HEK293 (cell line): ENCODE data around the gene FUT8.

Experiments used
- CTCF ChIA-PET: fragments of 350-600 bp; formaldehyde crosslinking; extraction: SDS; loops from one replicate; lab custom pipeline; 2021; ENCODE audit warnings: antibody characterized with exemption; lab: Yijun Ruan, JAX
- POLR2A ChIA-PET: fragments of 300-600 bp; formaldehyde crosslinking; extraction: SDS; loops from one replicate; lab custom pipeline; 2020; ENCODE audit warnings: antibody characterized with exemption, inconsistent platforms; lab: Yijun Ruan, JAX
- H3K27ac ChIP-seq: fragments of 200-500 bp; sonication (Bioruptor generic); 2 replicates; pipeline ENCODE4 v1.5.1; 2014; ENCODE audit warnings: low read depth, low read length, control low read depth, inconsistent platforms; ENCODE audit errors: extremely low read depth
- H3K36me3 ChIP-seq, 2 experiments: fragments of 200-500 bp in 1 of 2; sonication (Bioruptor generic) in 1 of 2; 1 replicate in 1 of 2; 2 replicates in 1 of 2; pipeline ENCODE4 v1.5.1; 2014 to 2017; ENCODE audit warnings: inconsistent platforms in 2 of 2, low read length in 2 of 2; ENCODE audit not compliant: control insufficient read depth in 2 of 2, insufficient read depth in 1 of 2
- H3K4me1 ChIP-seq: fragments of 200-500 bp; sonication (Bioruptor generic); 2 replicates; pipeline ENCODE4 v1.5.1; 2014; ENCODE audit warnings: mild to moderate bottlenecking, low read length, inconsistent platforms; ENCODE audit not compliant: control insufficient read depth, insufficient read depth
- H3K4me3 ChIP-seq: 2 replicates; pipeline ENCODE4 v1.5.1; 2011; ENCODE audit warnings: low read depth, mild to moderate bottlenecking, control low read depth, low read length, moderate library complexity
- H3K9me3 ChIP-seq: fragments of 200-500 bp; sonication (Bioruptor generic); 2 replicates; pipeline ENCODE4 v1.5.1; 2014; ENCODE audit warnings: low read depth, low read length, inconsistent platforms; ENCODE audit not compliant: control insufficient read depth, insufficient read depth
- KLF10 ChIP-seq: fragments of 450-650 bp; IDR thresholded peaks from 2 replicates; pipeline ENCODE4 v1.5.1; 2018; ENCODE audit warnings: missing biosample characterization, mild to moderate bottlenecking, missing genetic modification characterization
- SP3 ChIP-seq: fragments of 450-650 bp; formaldehyde crosslinking; IDR thresholded peaks from 2 replicates; pipeline ENCODE4 v1.5.1; 2016; ENCODE audit warnings: missing biosample characterization, missing genetic modification characterization
- ZNF10 ChIP-seq: fragments of 450-650 bp; formaldehyde crosslinking; IDR thresholded peaks from 2 replicates; pipeline ENCODE4 v1.5.1; 2017; ENCODE audit warnings: missing biosample characterization, missing genetic modification characterization
- ZNF426 ChIP-seq: fragments of 450-650 bp; formaldehyde crosslinking; IDR thresholded peaks from 2 replicates; pipeline ENCODE4 v1.5.1; 2017; ENCODE audit warnings: missing biosample characterization, missing genetic modification characterization, mild to moderate bottlenecking, inconsistent platforms, moderate library complexity
- ZNF514 ChIP-seq: fragments of 450-650 bp; formaldehyde crosslinking; IDR thresholded peaks from 2 replicates; pipeline ENCODE4 v1.5.1; 2016; ENCODE audit warnings: missing biosample characterization, missing genetic modification characterization
- ZNF521 ChIP-seq: fragments of 450-650 bp; formaldehyde crosslinking; IDR thresholded peaks from 2 replicates; pipeline ENCODE4 v1.5.1; 2017; ENCODE audit warnings: missing biosample characterization, mild to moderate bottlenecking, missing genetic modification characterization
- ZNF623 ChIP-seq: fragments of 450-650 bp; formaldehyde crosslinking; IDR thresholded peaks from 2 replicates; pipeline ENCODE4 v1.5.1; 2016; ENCODE audit warnings: missing biosample characterization, missing genetic modification characterization
- ZNF664 ChIP-seq: fragments of 450-650 bp; formaldehyde crosslinking; IDR thresholded peaks from 2 replicates; pipeline ENCODE4 v1.5.1; 2016; ENCODE audit warnings: missing biosample characterization, missing genetic modification characterization
- ZNF777 ChIP-seq: fragments of 450-650 bp; formaldehyde crosslinking; IDR thresholded peaks from 2 replicates; pipeline ENCODE4 v1.5.1; 2017; ENCODE audit warnings: missing biosample characterization, missing genetic modification characterization, borderline replicate concordance
- ZNF785 ChIP-seq: fragments of 450-650 bp; formaldehyde crosslinking; IDR thresholded peaks from 2 replicates; pipeline ENCODE4 v1.5.1; 2016; ENCODE audit warnings: missing biosample characterization, missing genetic modification characterization
- TF ChIP-seq, protein P1 (sequence below): fragments of 450-650 bp; formaldehyde crosslinking; IDR thresholded peaks from 2 replicates; pipeline ENCODE4 v1.5.1; 2017; ENCODE audit warnings: missing biosample characterization, missing genetic modification characterization
- TF ChIP-seq, protein P2 (sequence below): fragments of 450-650 bp; formaldehyde crosslinking; IDR thresholded peaks from 2 replicates; pipeline ENCODE4 v1.5.1; 2016; ENCODE audit warnings: missing biosample characterization, missing genetic modification characterization
- TF ChIP-seq, protein P3 (sequence below): fragments of 450-650 bp; formaldehyde crosslinking; IDR thresholded peaks from 2 replicates; pipeline ENCODE4 v1.5.1; 2017; ENCODE audit warnings: missing biosample characterization, mild to moderate bottlenecking, missing genetic modification characterization, moderate library complexity
- TF ChIP-seq, protein P4 (sequence below): fragments of 450-650 bp; IDR thresholded peaks from 2 replicates; pipeline ENCODE4 v1.5.1; 2018; ENCODE audit warnings: missing biosample characterization, mild to moderate bottlenecking, missing genetic modification characterization
- TF ChIP-seq, protein P5 (sequence below): fragments of 450-650 bp; formaldehyde crosslinking; IDR thresholded peaks from 2 replicates; pipeline ENCODE4 v1.5.1; 2016; ENCODE audit warnings: missing biosample characterization, missing genetic modification characterization
- TF ChIP-seq, protein P6 (sequence below): fragments of 450-650 bp; formaldehyde crosslinking; IDR thresholded peaks from 2 replicates; pipeline ENCODE4 v1.5.1; 2016; ENCODE audit warnings: missing biosample characterization, missing genetic modification characterization
- TF ChIP-seq, protein P7 (sequence below): sonication (generic); formaldehyde crosslinking; IDR thresholded peaks from 2 replicates; pipeline ENCODE4 v1.8.1; 2022; ENCODE audit warnings: mild to moderate bottlenecking, moderate library complexity, missing genetic modification reagents
- TF ChIP-seq, protein P8 (sequence below): fragments of 450-650 bp; formaldehyde crosslinking; IDR thresholded peaks from 2 replicates; pipeline ENCODE4 v1.5.1; 2016; ENCODE audit warnings: missing biosample characterization, missing genetic modification characterization

FUT8 gene

DNA sequence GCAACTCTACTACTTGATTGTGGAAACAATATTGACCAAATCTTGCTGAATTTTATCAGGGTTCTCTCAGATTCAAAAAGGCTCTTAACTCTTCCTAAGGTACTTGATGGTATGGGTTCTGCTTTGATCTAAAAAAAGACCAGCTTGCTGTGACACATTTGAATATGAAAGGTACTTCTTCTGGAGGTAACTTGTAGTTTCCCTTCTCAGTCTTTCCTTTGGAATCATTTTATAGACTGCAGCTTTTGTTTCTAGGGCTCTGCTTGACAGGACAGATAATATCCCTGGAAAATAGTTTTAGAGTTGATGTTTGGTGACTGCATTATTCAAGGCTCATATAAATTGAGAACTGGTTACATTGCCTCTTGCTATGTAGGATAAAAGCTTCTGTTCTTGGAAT, 251.9 kb downstream of the FUT8 start (continued):
- no peak for TF ChIP-seq ZNF777
- TF ChIP-seq, protein P1, sequence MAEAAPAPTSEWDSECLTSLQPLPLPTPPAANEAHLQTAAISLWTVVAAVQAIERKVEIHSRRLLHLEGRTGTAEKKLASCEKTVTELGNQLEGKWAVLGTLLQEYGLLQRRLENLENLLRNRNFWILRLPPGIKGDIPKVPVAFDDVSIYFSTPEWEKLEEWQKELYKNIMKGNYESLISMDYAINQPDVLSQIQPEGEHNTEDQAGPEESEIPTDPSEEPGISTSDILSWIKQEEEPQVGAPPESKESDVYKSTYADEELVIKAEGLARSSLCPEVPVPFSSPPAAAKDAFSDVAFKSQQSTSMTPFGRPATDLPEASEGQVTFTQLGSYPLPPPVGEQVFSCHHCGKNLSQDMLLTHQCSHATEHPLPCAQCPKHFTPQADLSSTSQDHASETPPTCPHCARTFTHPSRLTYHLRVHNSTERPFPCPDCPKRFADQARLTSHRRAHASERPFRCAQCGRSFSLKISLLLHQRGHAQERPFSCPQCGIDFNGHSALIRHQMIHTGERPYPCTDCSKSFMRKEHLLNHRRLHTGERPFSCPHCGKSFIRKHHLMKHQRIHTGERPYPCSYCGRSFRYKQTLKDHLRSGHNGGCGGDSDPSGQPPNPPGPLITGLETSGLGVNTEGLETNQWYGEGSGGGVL (tag by site-specific recombination): no peak
- no peak for TF ChIP-seq ZNF664 (tag by site-specific recombination)
- no peak for TF ChIP-seq ZNF785
- TF ChIP-seq, protein P2, sequence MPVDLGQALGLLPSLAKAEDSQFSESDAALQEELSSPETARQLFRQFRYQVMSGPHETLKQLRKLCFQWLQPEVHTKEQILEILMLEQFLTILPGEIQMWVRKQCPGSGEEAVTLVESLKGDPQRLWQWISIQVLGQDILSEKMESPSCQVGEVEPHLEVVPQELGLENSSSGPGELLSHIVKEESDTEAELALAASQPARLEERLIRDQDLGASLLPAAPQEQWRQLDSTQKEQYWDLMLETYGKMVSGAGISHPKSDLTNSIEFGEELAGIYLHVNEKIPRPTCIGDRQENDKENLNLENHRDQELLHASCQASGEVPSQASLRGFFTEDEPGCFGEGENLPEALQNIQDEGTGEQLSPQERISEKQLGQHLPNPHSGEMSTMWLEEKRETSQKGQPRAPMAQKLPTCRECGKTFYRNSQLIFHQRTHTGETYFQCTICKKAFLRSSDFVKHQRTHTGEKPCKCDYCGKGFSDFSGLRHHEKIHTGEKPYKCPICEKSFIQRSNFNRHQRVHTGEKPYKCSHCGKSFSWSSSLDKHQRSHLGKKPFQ (tag by site-specific recombination): no peak

DNA sequence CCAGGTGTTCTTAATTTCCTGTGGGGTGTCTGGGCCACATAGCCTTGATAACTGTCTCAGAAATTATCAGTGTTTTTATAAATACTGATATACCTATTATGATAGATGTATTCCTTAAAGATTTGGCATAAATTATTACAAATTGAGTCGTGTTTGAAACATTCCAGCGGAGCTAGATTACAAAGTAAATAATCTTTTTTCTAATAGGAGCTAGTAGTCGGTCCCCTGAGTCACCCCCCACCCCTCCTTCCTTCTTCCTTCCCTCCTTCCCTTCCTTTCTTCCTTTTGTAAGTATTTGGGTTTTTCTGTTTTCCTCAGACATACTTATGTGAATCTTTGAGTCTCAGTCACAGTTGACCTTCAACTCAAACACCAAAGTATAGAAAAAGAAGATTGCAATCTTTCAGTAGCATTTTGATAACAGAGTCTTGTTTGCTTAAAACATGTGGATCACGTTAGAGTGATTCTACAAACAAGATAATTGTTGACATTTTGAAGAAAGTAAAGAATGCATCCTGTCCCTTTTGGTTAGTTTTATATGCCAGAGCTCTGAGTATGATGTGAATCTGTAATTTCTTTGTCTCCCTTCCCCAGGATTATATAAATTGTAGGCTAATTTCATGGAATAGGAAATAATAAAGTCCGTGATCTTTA, 264.0 kb downstream of the FUT8 start:
- no peak overlapping the region for H3K4me3 ChIP-seq
- TF ChIP-seq ZNF426 (no peak), SP3 (tag by site-specific recombination) (no peak), ZNF10 (no peak), KLF10 (no peak), ZNF514 (tag by site-specific recombination) (no peak), ZNF521 (tag by site-specific recombination) (no peak), ZNF623 (tag by site-specific recombination) (no peak)
- TF ChIP-seq, protein P3, sequence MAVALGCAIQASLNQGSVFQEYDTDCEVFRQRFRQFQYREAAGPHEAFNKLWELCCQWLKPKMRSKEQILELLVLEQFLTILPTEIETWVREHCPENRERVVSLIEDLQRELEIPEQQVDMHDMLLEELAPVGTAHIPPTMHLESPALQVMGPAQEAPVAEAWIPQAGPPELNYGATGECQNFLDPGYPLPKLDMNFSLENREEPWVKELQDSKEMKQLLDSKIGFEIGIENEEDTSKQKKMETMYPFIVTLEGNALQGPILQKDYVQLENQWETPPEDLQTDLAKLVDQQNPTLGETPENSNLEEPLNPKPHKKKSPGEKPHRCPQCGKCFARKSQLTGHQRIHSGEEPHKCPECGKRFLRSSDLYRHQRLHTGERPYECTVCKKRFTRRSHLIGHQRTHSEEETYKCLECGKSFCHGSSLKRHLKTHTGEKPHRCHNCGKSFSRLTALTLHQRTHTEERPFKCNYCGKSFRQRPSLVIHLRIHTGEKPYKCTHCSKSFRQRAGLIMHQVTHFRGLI (tag by site-specific recombination): no peak
- TF ChIP-seq, protein P4, sequence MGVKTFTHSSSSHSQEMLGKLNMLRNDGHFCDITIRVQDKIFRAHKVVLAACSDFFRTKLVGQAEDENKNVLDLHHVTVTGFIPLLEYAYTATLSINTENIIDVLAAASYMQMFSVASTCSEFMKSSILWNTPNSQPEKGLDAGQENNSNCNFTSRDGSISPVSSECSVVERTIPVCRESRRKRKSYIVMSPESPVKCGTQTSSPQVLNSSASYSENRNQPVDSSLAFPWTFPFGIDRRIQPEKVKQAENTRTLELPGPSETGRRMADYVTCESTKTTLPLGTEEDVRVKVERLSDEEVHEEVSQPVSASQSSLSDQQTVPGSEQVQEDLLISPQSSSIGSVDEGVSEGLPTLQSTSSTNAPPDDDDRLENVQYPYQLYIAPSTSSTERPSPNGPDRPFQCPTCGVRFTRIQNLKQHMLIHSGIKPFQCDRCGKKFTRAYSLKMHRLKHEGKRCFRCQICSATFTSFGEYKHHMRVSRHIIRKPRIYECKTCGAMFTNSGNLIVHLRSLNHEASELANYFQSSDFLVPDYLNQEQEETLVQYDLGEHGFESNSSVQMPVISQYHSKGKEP (tag by site-specific recombination): no peak
- TF ChIP-seq, protein P5, sequence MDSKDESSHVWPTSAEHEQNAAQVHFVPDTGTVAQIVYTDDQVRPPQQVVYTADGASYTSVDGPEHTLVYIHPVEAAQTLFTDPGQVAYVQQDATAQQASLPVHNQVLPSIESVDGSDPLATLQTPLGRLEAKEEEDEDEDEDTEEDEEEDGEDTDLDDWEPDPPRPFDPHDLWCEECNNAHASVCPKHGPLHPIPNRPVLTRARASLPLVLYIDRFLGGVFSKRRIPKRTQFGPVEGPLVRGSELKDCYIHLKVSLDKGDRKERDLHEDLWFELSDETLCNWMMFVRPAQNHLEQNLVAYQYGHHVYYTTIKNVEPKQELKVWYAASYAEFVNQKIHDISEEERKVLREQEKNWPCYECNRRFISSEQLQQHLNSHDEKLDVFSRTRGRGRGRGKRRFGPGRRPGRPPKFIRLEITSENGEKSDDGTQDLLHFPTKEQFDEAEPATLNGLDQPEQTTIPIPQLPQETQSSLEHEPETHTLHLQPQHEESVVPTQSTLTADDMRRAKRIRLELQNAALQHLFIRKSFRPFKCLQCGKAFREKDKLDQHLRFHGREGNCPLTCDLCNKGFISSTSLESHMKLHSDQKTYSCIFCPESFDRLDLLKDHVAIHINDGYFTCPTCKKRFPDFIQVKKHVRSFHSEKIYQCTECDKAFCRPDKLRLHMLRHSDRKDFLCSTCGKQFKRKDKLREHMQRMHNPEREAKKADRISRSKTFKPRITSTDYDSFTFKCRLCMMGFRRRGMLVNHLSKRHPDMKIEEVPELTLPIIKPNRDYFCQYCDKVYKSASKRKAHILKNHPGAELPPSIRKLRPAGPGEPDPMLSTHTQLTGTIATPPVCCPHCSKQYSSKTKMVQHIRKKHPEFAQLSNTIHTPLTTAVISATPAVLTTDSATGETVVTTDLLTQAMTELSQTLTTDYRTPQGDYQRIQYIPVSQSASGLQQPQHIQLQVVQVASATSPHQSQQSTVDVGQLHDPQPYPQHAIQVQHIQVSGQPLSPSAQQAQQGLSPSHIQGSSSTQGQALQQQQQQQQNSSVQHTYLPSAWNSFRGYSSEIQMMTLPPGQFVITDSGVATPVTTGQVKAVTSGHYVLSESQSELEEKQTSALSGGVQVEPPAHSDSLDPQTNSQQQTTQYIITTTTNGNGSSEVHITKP (tag by site-specific recombination): no peak
- TF ChIP-seq, protein P6, sequence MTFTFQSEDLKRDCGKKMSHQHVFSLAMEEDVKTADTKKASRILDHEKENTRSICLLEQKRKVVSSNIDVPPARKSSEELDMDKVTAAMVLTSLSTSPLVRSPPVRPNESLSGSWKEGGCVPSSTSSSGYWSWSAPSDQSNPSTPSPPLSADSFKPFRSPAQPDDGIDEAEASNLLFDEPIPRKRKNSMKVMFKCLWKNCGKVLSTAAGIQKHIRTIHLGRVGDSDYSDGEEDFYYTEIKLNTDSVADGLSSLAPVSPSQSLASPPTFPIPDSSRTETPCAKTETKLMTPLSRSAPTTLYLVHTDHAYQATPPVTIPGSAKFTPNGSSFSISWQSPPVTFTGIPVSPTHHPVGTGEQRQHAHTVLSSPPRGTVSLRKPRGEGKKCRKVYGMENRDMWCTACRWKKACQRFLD (tag by site-specific recombination): no peak
- TF ChIP-seq, protein P7, sequence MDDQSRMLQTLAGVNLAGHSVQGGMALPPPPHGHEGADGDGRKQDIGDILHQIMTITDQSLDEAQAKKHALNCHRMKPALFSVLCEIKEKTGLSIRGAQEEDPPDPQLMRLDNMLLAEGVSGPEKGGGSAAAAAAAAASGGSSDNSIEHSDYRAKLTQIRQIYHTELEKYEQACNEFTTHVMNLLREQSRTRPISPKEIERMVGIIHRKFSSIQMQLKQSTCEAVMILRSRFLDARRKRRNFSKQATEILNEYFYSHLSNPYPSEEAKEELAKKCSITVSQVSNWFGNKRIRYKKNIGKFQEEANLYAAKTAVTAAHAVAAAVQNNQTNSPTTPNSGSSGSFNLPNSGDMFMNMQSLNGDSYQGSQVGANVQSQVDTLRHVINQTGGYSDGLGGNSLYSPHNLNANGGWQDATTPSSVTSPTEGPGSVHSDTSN: no peak
- TF ChIP-seq, protein P8, sequence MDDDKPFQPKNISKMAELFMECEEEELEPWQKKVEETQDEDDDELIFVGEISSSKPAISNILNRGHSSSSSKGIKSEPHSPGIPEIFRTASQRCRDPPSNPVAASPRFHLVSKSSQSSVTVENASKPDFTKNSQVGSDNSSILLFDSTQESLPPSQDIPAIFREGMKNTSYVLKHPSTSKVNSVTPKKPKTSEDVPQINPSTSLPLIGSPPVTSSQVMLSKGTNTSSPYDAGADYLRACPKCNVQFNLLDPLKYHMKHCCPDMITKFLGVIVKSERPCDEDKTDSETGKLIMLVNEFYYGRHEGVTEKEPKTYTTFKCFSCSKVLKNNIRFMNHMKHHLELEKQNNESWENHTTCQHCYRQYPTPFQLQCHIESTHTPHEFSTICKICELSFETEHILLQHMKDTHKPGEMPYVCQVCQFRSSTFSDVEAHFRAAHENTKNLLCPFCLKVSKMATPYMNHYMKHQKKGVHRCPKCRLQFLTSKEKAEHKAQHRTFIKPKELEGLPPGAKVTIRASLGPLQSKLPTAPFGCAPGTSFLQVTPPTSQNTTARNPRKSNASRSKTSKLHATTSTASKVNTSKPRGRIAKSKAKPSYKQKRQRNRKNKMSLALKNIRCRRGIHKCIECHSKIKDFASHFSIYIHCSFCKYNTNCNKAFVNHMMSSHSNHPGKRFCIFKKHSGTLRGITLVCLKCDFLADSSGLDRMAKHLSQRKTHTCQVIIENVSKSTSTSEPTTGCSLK (tag by site-specific recombination): no peak
- TF ChIP-seq, all 188 proteins: peak for 0
- Histone ChIP-seq H3K36me3 (no peaks in the 10 kb centered on the region), H3K4me1 (no peaks in the 10 kb centered on the region), H3K27ac (no peak overlapping the region), H3K9me3 (no peaks in the 10 kb centered on the region)
- CTCF ChIA-PET: no interaction called here
- POLR2A ChIA-PET: no interaction called here
